ENCODE results near the gene RAD51B. TPM values are rescaled to one million over a fixed set of nuclear protein-coding genes. Genes with fewer than 3 reads are reported as not detected.

RAD51B gene
- total RNA-seq, 1 donor from 2014 or later = 16.7 TPM

- Mint-ChIP-seq H3K36me3 (ENCODE audit: low read depth) (no peaks in the 10 kb centered on the region), H3K27ac (ENCODE audit: unreplicated experiment) (no peak overlapping the region), H3K4me1 (peaks cover 48% of the 10 kb centered on the region), H3K27me3 (ENCODE audit: low read depth) (no peaks in the 10 kb centered on the region), H3K9me3 (peaks cover 3% of the 10 kb centered on the region), H3K4me3 (no peak overlapping the region)
- no peak for DNase-seq (ENCODE audit: low read depth, low spot score)
- no peak for TF ChIP-seq CTCF (conservative IDR thresholded peaks at IDR 0.05)
These were observed 736.7 kb downstream of the RAD51B start for GRCh38 chr14:68556253-68556652.

DNA sequence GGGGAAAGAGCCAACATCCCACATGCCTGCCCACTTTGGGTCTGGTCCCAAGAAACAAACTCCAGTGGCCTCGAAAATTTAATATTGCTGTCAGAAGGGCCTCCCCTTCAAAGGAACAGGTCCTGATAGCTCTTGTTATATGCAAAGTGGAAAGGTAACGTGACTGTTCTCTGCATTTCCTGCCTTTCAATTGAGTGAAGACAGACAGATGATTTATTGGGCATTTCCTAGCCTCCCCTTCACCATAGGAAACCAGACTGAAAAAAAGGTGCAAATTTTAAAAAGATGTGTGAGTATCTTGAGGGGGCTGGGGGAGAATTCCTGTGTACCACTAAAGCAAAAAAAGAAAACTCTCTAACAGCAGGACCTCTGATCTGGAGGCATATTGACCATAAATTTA is 738.1 kb downstream of the RAD51B start:
- no peak for DNase-seq (ENCODE audit: low read depth, low spot score)
- no peak for TF ChIP-seq CTCF (conservative IDR thresholded peaks at IDR 0.05)
- peaks cover 3% of the 10 kb centered on the region for H3K9me3 Mint-ChIP-seq
- peaks cover 48% of the 10 kb centered on the region for H3K4me1 Mint-ChIP-seq
- no peaks in the 10 kb centered on the region for H3K36me3 Mint-ChIP-seq (ENCODE audit: low read depth)
- H3K4me3 Mint-ChIP-seq = no peak overlapping the region
- H3K27me3 Mint-ChIP-seq (ENCODE audit: low read depth) = no peaks in the 10 kb centered on the region
- H3K27ac Mint-ChIP-seq (ENCODE audit: unreplicated experiment) = no peak overlapping the region

DNA sequence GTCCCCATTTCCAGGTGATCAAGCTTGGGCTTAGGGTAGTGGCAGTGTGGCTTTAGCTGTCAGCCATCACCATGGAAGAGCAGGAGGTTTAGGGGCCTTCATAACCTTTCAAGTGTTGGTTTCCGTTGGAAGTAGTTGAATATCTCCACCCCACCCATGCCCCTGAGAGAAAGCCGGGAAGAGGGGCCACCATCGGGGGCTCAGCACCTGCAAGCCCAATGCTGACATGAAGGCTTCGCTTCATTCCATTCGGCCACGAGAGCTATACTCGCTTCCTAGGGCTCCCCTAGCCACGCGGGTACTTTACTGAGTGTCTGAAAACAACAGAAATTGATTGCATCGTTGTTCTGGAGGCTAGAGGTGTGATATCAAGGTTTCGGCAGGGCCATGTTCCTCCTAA is 738.5 kb downstream of the RAD51B start:
- DNase-seq (ENCODE audit: low read depth, low spot score) = no peak
- H3K4me3 Mint-ChIP-seq = no peak overlapping the region
- H3K36me3 Mint-ChIP-seq (ENCODE audit: low read depth) = no peaks in the 10 kb centered on the region
- peaks cover 3% of the 10 kb centered on the region for H3K9me3 Mint-ChIP-seq
- no peak for TF ChIP-seq CTCF (conservative IDR thresholded peaks at IDR 0.05)
- no peaks in the 10 kb centered on the region for H3K27me3 Mint-ChIP-seq (ENCODE audit: low read depth)
- no peak overlapping the region for H3K27ac Mint-ChIP-seq (ENCODE audit: unreplicated experiment)
- peaks cover 48% of the 10 kb centered on the region for H3K4me1 Mint-ChIP-seq

DNA sequence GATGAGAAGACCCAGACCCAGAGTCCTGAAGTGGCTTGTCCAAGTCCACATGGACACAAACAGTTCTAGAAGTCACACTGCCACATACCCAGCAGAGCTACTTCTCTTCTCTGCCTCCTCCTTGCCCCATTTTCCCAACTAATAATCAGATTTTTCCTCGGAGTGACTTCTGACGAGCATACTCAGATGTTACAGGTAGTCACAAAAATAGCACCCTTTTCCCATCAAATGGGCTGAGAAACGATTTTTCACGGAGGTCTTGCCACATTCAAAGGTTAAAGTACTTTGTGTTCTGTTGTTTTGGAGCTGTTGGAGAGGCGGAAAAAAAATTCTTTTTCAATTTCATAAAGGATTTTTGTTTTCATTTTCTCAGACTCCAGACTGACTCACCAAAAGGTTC is 740.4 kb downstream of the RAD51B start:
- Mint-ChIP-seq H3K4me3 (no peak overlapping the region), H3K27ac (ENCODE audit: unreplicated experiment) (no peak overlapping the region), H3K36me3 (ENCODE audit: low read depth) (no peaks in the 10 kb centered on the region), H3K4me1 (peaks cover 48% of the 10 kb centered on the region), H3K27me3 (ENCODE audit: low read depth) (no peaks in the 10 kb centered on the region), H3K9me3 (peaks cover 3% of the 10 kb centered on the region)
- no peak for DNase-seq (ENCODE audit: low read depth, low spot score)
- no peak for TF ChIP-seq CTCF (conservative IDR thresholded peaks at IDR 0.05)

GRCh38 chr14:68561531-68562007 is 742.0 kb downstream of the RAD51B start:
- Mint-ChIP-seq H3K9me3 (peaks cover 3% of the 10 kb centered on the region), H3K27me3 (ENCODE audit: low read depth) (no peaks in the 10 kb centered on the region), H3K27ac (ENCODE audit: unreplicated experiment) (peak overlapping the region; percentile 63), H3K36me3 (ENCODE audit: low read depth) (no peaks in the 10 kb centered on the region), H3K4me3 (peak overlapping the region; percentile 32), H3K4me1 (peaks cover 61% of the 10 kb centered on the region)
- TF ChIP-seq CTCF (conservative IDR thresholded peaks at IDR 0.05) = no peak
- DNase-seq (ENCODE audit: low read depth, low spot score) = no peak

- Mint-ChIP-seq H3K4me3 (no peak overlapping the region), H3K4me1 (peaks cover 68% of the 10 kb centered on the region), H3K9me3 (peaks cover 6% of the 10 kb centered on the region), H3K27ac (ENCODE audit: unreplicated experiment) (no peak overlapping the region), H3K36me3 (ENCODE audit: low read depth) (no peaks in the 10 kb centered on the region), H3K27me3 (ENCODE audit: low read depth) (no peaks in the 10 kb centered on the region)
- no peak for TF ChIP-seq CTCF (conservative IDR thresholded peaks at IDR 0.05)
- DNase-seq (ENCODE audit: low read depth, low spot score) = no peak
These were observed 743.3 kb downstream of the RAD51B start for GRCh38 chr14:68562911-68563250.
